ENCODE data around the gene PLXNA1.

DNA sequence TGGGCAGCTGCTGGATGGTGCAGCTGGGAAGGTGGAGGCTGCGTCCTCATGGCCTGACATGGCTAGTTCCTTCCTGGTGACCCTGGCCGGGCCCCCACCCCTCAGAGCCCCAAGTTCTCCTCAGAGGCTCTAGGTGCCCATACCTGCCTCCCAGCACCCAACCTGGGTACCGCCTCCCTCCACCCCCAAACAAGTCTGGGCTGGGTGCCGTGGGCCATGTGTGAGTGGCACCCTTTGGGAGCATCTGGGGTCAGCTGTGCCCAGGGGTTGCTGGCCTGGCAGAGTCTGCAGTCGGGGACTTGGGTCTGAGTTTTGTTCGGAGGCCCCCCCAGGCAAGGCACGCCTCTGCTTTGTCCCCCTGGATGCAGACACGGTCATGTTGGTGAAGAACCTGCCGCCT is 10.5 kb downstream of the PLXNA1 start:
- TF ChIP-seq EZH2 (IDR thresholded peaks at IDR 0.05; ENCODE audit: borderline replicate concordance), result no peak
- TF ChIP-seq, protein P1, sequence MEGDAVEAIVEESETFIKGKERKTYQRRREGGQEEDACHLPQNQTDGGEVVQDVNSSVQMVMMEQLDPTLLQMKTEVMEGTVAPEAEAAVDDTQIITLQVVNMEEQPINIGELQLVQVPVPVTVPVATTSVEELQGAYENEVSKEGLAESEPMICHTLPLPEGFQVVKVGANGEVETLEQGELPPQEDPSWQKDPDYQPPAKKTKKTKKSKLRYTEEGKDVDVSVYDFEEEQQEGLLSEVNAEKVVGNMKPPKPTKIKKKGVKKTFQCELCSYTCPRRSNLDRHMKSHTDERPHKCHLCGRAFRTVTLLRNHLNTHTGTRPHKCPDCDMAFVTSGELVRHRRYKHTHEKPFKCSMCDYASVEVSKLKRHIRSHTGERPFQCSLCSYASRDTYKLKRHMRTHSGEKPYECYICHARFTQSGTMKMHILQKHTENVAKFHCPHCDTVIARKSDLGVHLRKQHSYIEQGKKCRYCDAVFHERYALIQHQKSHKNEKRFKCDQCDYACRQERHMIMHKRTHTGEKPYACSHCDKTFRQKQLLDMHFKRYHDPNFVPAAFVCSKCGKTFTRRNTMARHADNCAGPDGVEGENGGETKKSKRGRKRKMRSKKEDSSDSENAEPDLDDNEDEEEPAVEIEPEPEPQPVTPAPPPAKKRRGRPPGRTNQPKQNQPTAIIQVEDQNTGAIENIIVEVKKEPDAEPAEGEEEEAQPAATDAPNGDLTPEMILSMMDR (IDR thresholded peaks at IDR 0.05; ENCODE audit: poor library complexity), result no peak
- no peak for TF ChIP-seq EZH2phosphoT487 (IDR thresholded peaks at IDR 0.05; ENCODE audit: low read depth, severe bottlenecking, unreplicated experiment)
